Tibial nerve (tissue), 4 donors: ENCODE data around the gene LARP4.

Experiments used
- CTCF ChIP-seq, 5 experiments: fragments of 200-600 bp in 3 of 5; fragments of 450-650 bp in 2 of 5; sonication (generic) in 3 of 5; IDR thresholded peaks; one replicate each; pipeline ENCODE4 v1.5.1; 2016 to 2019; ENCODE audit warnings: antibody characterized with exemption in 5 of 5, mild to moderate bottlenecking in 3 of 5, moderate library complexity in 2 of 5
- EP300 ChIP-seq, 2 donors: sonication (generic); formaldehyde crosslinking; IDR thresholded peaks; one replicate each; pipeline ENCODE4 v1.6.1; 2017; ENCODE audit warnings: antibody characterized with exemption in 2 of 2, mild to moderate bottlenecking in 1 of 2
- POLR2A ChIP-seq, 2 donors: fragments of 450-650 bp; IDR thresholded peaks; one replicate each; pipeline ENCODE4 v1.6.1; 2017; ENCODE audit warnings: antibody characterized with exemption in 2 of 2, mild to moderate bottlenecking in 2 of 2, moderate library complexity in 2 of 2

GRCh38 chr12:50440288-50440687, 39.6 kb downstream of the LARP4 start:
- TF ChIP-seq POLR2A (IDR thresholded peaks at IDR 0.05) (no peak), CTCF (IDR thresholded peaks at IDR 0.05) (no peak), EP300 (IDR thresholded peaks at IDR 0.05) (no peak)
